ENCODE results near the gene KCTD5.

GRCh38 chr16:2720064-2720457, 37.7 kb downstream of the KCTD5 start, which contains the start of gene PRSS27:
- TF ChIP-seq POLR2A (IDR thresholded peaks at IDR 0.05) = no peak
- TF ChIP-seq CTCF (IDR thresholded peaks at IDR 0.05) = no peak
